HG03135 (cell line): ENCODE data around the gene CCDC17.
A peak's percentile ranks its signal among the peaks of the same experiment; 100 is the strongest.

Source experiments
- ATAC-seq: cut with Tn5 transposase; IDR thresholded peaks from one replicate; pipeline ENCODE4 v1.9.1; 2021; ENCODE audit warnings: mild to moderate bottlenecking, moderate library complexity; ENCODE audit not compliant: unreplicated experiment

CCDC17 gene

DNA sequence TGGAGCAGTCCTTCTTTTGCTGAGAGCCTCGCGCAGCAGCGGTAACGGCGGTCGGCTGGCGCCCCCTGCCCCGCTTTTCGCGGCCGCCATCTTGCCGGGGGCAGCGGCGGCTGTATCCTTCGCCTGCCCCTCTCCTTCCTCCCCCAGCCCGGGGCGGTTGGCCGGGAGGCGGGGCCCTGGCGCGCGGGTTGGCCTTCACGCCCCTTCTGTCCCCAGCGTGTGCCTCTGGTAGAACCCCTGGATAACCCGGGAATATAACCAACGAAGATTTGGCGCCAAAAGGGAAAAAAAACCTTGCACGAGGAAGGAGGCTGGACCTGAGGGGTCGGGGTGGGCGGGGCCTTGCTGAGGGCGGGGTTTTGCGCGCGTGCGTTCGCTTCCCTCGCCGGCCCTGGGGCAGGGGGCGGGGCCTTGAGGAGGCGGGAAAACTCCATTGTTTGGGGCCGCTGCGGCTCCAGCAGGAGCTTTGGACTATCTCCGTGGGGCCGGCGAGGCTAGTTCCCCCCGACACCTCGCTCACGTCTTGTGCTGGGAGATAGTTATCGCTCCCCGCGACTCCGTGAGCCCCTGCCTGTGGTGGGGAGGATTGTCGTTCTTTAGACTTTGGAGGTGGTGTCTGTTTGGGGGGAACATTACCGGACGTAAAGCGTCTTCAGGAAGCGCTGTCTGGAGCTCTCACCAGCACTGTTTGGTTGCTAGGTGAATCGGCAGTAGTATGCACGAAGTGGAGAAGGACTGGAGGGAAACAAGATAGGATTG lies 39.3 kb downstream of the CCDC17 start:
- ATAC-seq, result peak; percentile 33

GRCh38 chr1:45583666-45584350 lies 40.0 kb downstream of the CCDC17 start, which contains the start of gene NASP:
TSS of gene NASP (plus strand) at chr1:45584041. CDS start at chr1:45584147, 106 bp downstream.
- peak; percentile 44 for ATAC-seq

- ATAC-seq, result peak; percentile 79
These were observed 40.6 kb downstream of the CCDC17 start for GRCh38 chr1:45583264-45583665.

DNA sequence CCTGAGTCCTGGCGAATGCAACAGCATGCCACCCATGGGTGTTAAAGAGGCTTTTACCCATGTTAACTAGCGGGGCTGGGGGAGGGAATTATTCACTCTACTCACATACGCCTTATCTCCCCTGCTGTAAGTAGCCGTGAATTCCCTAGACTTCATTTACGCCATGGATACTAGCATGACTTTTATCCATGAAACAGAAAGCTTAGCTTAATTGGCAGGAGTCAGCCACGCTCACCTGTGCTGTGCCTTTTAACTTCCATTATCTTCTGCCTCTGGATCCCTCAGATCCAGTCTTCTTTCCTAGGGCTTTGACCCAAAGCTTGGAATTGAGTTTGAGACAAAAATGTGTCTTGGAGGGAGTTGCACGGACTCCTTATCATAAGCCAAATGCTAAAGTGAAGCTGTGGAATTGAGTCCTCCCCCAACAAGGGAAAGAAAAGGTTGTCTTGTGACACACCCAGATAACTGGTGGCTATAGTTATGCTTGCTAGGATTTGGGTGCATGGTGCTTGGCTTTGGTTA lies 49.7 kb downstream of the CCDC17 start:
- no peak for ATAC-seq

DNA sequence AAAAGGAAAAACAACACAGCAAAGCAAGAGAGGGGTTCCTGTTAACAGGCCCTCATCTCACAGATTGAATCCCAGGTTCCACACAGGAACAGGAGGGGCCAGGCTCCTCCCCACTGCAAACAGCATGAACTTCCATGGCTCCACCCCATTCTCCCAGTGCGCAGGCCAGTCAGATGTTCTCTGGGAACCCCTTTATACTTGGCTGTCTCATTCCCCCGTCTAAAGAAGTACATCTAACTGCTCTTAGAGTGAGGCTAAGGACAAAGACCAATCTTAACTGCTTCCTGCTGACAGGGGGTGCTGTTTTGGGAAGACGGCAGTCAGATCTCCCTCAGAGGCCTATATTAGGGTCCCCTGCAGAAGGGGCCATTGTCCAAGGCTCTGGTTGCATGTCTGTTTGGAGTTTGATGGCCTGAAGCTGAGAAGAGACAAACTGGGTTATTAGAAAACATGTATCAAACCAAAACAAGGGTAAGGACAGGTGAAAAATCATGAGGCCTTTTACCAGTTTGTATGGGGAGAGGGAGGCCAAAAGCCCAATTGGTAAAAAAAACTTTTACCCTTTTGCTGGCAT lies 50.5 kb downstream of the CCDC17 start:
- ATAC-seq, result no peak

DNA sequence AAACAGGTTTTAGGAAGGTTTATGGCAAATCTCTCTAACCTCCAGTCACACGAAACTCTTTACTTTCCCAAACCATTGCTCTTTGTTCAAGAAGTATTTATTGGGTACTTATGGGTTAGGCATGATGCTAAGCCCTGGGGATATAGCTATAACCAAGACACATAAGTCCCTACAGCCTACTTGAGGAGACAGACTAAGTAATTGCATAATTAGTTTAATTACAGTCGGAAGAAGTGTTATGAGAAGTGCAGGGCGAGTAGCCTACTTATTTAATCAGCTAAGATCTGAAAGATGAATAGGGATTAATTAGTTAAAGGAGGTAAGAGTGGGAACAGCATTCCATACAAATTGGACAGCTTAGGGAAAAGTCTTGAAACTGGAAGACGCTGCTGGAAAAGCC lies 53.2 kb downstream of the CCDC17 start:
- ATAC-seq, result no peak
